ENCODE data around the gene PYY.

DNA sequence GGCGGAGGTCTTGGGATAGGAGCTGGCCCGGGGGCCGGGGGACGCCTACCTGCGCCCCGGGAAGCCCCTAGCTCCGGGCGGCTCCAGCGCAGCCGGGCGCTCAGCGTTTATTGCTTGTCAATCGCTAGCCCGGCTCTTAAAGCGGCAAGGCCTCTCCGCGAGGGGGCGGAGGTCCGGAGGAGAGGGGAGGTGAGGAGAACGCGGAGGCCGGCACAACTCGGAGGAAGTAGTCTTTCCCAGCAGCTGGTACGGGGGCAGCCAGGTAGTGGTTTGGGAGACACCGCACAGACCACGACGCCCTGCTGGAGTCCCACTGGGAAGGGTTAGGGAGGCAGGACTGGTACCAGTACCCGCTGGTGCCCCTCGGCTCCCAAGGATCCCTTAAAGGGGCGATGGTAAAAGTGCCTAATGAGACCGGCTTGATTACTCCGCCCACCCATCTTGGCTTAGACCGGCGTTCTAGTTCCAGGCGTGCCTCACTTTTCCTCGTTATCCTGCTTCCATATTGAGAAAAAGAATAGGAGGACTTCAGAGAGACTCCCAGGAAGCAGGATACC, 46.2 kb downstream of the PYY start, which contains the start of gene MPP2:
- TF ChIP-seq, protein P1, sequence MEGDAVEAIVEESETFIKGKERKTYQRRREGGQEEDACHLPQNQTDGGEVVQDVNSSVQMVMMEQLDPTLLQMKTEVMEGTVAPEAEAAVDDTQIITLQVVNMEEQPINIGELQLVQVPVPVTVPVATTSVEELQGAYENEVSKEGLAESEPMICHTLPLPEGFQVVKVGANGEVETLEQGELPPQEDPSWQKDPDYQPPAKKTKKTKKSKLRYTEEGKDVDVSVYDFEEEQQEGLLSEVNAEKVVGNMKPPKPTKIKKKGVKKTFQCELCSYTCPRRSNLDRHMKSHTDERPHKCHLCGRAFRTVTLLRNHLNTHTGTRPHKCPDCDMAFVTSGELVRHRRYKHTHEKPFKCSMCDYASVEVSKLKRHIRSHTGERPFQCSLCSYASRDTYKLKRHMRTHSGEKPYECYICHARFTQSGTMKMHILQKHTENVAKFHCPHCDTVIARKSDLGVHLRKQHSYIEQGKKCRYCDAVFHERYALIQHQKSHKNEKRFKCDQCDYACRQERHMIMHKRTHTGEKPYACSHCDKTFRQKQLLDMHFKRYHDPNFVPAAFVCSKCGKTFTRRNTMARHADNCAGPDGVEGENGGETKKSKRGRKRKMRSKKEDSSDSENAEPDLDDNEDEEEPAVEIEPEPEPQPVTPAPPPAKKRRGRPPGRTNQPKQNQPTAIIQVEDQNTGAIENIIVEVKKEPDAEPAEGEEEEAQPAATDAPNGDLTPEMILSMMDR (conservative IDR thresholded peaks at IDR 0.05), result no peak
- TF ChIP-seq ZFX (IDR thresholded peaks at IDR 0.05), result no peak
